Measurements from ENCODE around the gene ATP5PB. TPM values are rescaled to one million over a fixed set of nuclear protein-coding genes. Genes with fewer than 3 reads are reported as not detected.

Gene ATP5PB
- polyA plus RNA-seq, 1 donor: 280 TPM

GRCh38 chr1:111475701-111476100 is 26.4 kb downstream of the ATP5PB start:
- DNase-seq (ENCODE audit: low read depth): no peak

GRCh38 chr1:111476214-111476613 is 26.9 kb downstream of the ATP5PB start:
- no peak for DNase-seq (ENCODE audit: low read depth)

GRCh38 chr1:111476761-111477309 is 27.6 kb downstream of the ATP5PB start:
- no peak for DNase-seq (ENCODE audit: low read depth)

- DNase-seq (ENCODE audit: low read depth): no peak
Measured at GRCh38 chr1:111480674-111481073, 31.4 kb downstream of the ATP5PB start.

GRCh38 chr1:111481387-111482221 is 32.3 kb downstream of the ATP5PB start:
- no peak for DNase-seq (ENCODE audit: low read depth)

GRCh38 chr1:111483166-111483565 is 33.9 kb downstream of the ATP5PB start:
- no peak for DNase-seq (ENCODE audit: low read depth)

- DNase-seq (ENCODE audit: low read depth): no peak
Measured at GRCh38 chr1:111483876-111484275, 34.6 kb downstream of the ATP5PB start.

- DNase-seq (ENCODE audit: low read depth): no peak
Measured at GRCh38 chr1:111484391-111485026, 35.2 kb downstream of the ATP5PB start.

GRCh38 chr1:111486431-111486830 is 37.2 kb downstream of the ATP5PB start:
- DNase-seq (ENCODE audit: low read depth): no peak

- no peak for DNase-seq (ENCODE audit: low read depth)
Measured at GRCh38 chr1:111487133-111487532, 37.9 kb downstream of the ATP5PB start.

GRCh38 chr1:111488669-111489068 is 39.4 kb downstream of the ATP5PB start:
- DNase-seq (ENCODE audit: low read depth): no peak

GRCh38 chr1:111489604-111490003 is 40.3 kb downstream of the ATP5PB start:
- no peak for DNase-seq (ENCODE audit: low read depth)

- no peak for DNase-seq (ENCODE audit: low read depth)
Measured at GRCh38 chr1:111490220-111490619, 41.0 kb downstream of the ATP5PB start.

- DNase-seq (ENCODE audit: low read depth): no peak
Measured at GRCh38 chr1:111491070-111491469, 41.8 kb downstream of the ATP5PB start.

GRCh38 chr1:111496398-111496797 is 47.1 kb downstream of the ATP5PB start:
- no peak for DNase-seq (ENCODE audit: low read depth)

GRCh38 chr1:111497592-111497991 is 48.3 kb downstream of the ATP5PB start:
- no peak for DNase-seq (ENCODE audit: low read depth)

GRCh38 chr1:111499026-111499785 is 49.9 kb downstream of the ATP5PB start:
- no peak for DNase-seq (ENCODE audit: low read depth)

- DNase-seq (ENCODE audit: low read depth): no peak
Measured at GRCh38 chr1:111501645-111502044, 52.4 kb downstream of the ATP5PB start.

- no peak for DNase-seq (ENCODE audit: low read depth)
Measured at GRCh38 chr1:111503585-111504060, 54.4 kb downstream of the ATP5PB start, which contains the start of the genes ADORA3 and TMIGD3. TSS of gene ADORA3 (minus strand) at chr1:111503633. CDS start at chr1:111503354, 279 bp downstream. TSS of gene TMIGD3 (minus strand) at chr1:111503633. CDS start at chr1:111503354, 279 bp downstream.

- DNase-seq (ENCODE audit: low read depth): no peak
Measured at GRCh38 chr1:111504097-111504496, 54.8 kb downstream of the ATP5PB start.

GRCh38 chr1:111505641-111506119 is 56.4 kb downstream of the ATP5PB start:
- DNase-seq (ENCODE audit: low read depth): no peak

GRCh38 chr1:111506561-111506960 is 57.3 kb downstream of the ATP5PB start:
- DNase-seq (ENCODE audit: low read depth): no peak

Measured in forelimb muscle (tissue), 1 donor.